Transverse colon (tissue), 4 donors: ENCODE results near the gene FSTL5. TPM values are rescaled to one million over a fixed set of nuclear protein-coding genes. Genes with fewer than 3 reads are reported as not detected.

ENCODE experiments used
- DNase-seq: peaks from one replicate; pipeline ENCODE4 v3.0.0-alpha.2; 2019
- H3K27ac ChIP-seq, 4 donors: fragments of 200-600 bp; sonication (generic); 2 replicates each; pipeline ENCODE4 v1.5.1; 2016 to 2018; ENCODE audit warnings: inconsistent platforms in 4 of 4
- H3K27me3 ChIP-seq: fragments of 200-600 bp; sonication (generic); 2 replicates; pipeline ENCODE4 v1.5.1; 2017; ENCODE audit warnings: inconsistent platforms
- H3K36me3 ChIP-seq, 4 donors: fragments of 200-600 bp; sonication (generic); 2 replicates each; pipeline ENCODE4 v1.5.1; 2017 to 2019; ENCODE audit warnings: inconsistent platforms in 4 of 4
- H3K4me1 ChIP-seq, 4 donors: fragments of 200-600 bp; sonication (generic); 2 replicates each; pipeline ENCODE4 v1.5.1; 2017 to 2020; ENCODE audit warnings: inconsistent platforms in 4 of 4
- H3K4me3 ChIP-seq, 4 donors: fragments of 200-600 bp; sonication (generic); 1 replicate in 1 of 4; 2 replicates in 3 of 4; pipeline versions ENCODE4 v1.5.1 to v1.6.1; 2017 to 2019; ENCODE audit warnings: inconsistent platforms in 4 of 4
- H3K9me3 ChIP-seq, 2 donors: fragments of 200-600 bp; sonication (generic); 2 replicates each; pipeline ENCODE4 v1.5.1; 2017 to 2019; ENCODE audit warnings: inconsistent platforms in 2 of 2
- CTCF ChIP-seq, 5 experiments: fragments of 200-600 bp in 3 of 5; fragments of 450-650 bp in 2 of 5; sonication (generic) in 3 of 5; IDR thresholded peaks; 1 replicate in 2 of 5; 2 replicates in 3 of 5; pipeline ENCODE4 v1.5.1; 2016 to 2017; ENCODE audit warnings: antibody characterized with exemption in 5 of 5, inconsistent platforms in 3 of 5, mild to moderate bottlenecking in 2 of 5, moderate library complexity in 1 of 5
- EP300 ChIP-seq: sonication (generic); formaldehyde crosslinking; IDR thresholded peaks from one replicate; pipeline ENCODE4 v1.6.1; 2017; ENCODE audit warnings: antibody characterized with exemption, low read depth
- POLR2A ChIP-seq: fragments of 450-650 bp; IDR thresholded peaks from one replicate; pipeline ENCODE4 v1.6.1; 2016; ENCODE audit warnings: antibody characterized with exemption, mild to moderate bottlenecking, moderate library complexity
- POLR2AphosphoS5 ChIP-seq, 3 donors: sonication (generic); formaldehyde crosslinking; IDR thresholded peaks; one replicate each; pipeline ENCODE4 v1.6.1; 2016; ENCODE audit warnings: antibody characterized with exemption in 3 of 3
- WGBS, 2 donors: methylation state at CpG; one replicate each; pipeline ENCODE4 v1.1.5; 2018; ENCODE audit warnings: low coverage in 1 of 2; 5-methylcytosine and 5-hydroxymethylcytosine counted together
- in situ Hi-C, 4 donors: fragments of 200-750 bp; cut with MboI; loops; one replicate each; pipeline versions ENCODE4 v1.15.0 to v1.15.1; 2017; ENCODE audit warnings: low sequenced_read_pairs in 3 of 4, low pct_ligation_motif_present in 1 of 4, low pct_unique_long_range_greater_than_20kb in 1 of 4
- intact Hi-C: fragments of 100-400 bp; cut with DNase I; formaldehyde crosslinking; loops from one replicate; pipeline ENCODE4 v1.15.1; 2023; ENCODE audit warnings: low total_unique reads
- total RNA-seq, 4 donors: library from RNA; depleted of rRNA; stranded (reverse); fragments of >200 nt; gene quantifications; one replicate each; pipeline ENCODE4 v1.1.0, GENCODE V29; 2016

FSTL5 gene
- total RNA-seq, 4 donors from 2014 or later = 0.14 to 0.16 TPM; not detected in 2

- Histone ChIP-seq H3K4me3 (no peak overlapping the region), H3K27me3 (no peaks in the 10 kb centered on the region), H3K27ac (no peak overlapping the region), H3K4me1 (no peaks in the 10 kb centered on the region), H3K9me3 (no peaks in the 10 kb centered on the region), H3K36me3 (no peaks in the 10 kb centered on the region)
- intact Hi-C loops (no loop called here), in situ Hi-C loops (no loop called here)
- 57 to 74% methylated on average over 4 to 5 of the region's 5 CpGs for WGBS, 2 donors
- no peak for DNase-seq
- TF ChIP-seq CTCF (IDR thresholded peaks at IDR 0.05) = no peak
- no peak for TF ChIP-seq POLR2A
- no peak for TF ChIP-seq EP300
- no peak for TF ChIP-seq POLR2AphosphoS5 (IDR thresholded peaks at IDR 0.05)
Observed at GRCh38 chr4:161546902-161547301, 616.9 kb downstream of the FSTL5 start.

DNA sequence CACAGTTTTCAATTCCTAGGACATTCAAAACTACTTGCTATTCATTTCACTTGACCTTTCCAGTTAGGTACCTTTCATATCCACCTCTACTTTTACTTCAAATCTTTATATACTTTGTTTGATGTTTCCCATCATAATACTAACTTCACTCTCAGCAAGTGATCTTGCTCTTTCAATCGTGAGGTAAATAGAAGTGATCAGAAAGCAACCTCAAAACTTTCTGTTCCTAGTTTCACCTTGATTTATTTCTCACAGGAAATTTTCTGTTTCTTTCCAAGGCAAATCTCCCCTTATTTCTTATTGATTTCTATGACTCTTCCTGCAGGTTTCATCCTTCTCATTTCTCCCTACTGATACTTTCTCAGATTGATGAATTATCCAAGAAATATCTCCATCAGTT lies 623.5 kb downstream of the FSTL5 start:
- H3K4me3 ChIP-seq = no peak overlapping the region
- H3K4me1 ChIP-seq = no peaks in the 10 kb centered on the region
- no peaks in the 10 kb centered on the region for H3K36me3 ChIP-seq
- WGBS, 2 donors = 64 to 71% methylated on average over 1 of the region's 1 CpG
- TF ChIP-seq CTCF (IDR thresholded peaks at IDR 0.05) (no peak), EP300 (no peak), POLR2A (no peak), POLR2AphosphoS5 (IDR thresholded peaks at IDR 0.05) (no peak)
- no peak for DNase-seq
- in situ Hi-C loops = no loop called here
- H3K27ac ChIP-seq = no peak overlapping the region
- H3K9me3 ChIP-seq = no peaks in the 10 kb centered on the region
- H3K27me3 ChIP-seq = no peaks in the 10 kb centered on the region
- intact Hi-C loops = no loop called here

- H3K9me3 ChIP-seq = no peaks in the 10 kb centered on the region
- in situ Hi-C loops = no loop called here
- no peaks in the 10 kb centered on the region for H3K4me1 ChIP-seq
- H3K27me3 ChIP-seq = no peaks in the 10 kb centered on the region
- no peak overlapping the region for H3K4me3 ChIP-seq
- intact Hi-C loops = no loop called here
- 78 to 88% methylated on average over 2 to 4 of the region's 4 CpGs for WGBS, 2 donors
- H3K27ac ChIP-seq = no peak overlapping the region
- DNase-seq = no peak
- TF ChIP-seq POLR2A (no peak), CTCF (IDR thresholded peaks at IDR 0.05) (no peak), POLR2AphosphoS5 (IDR thresholded peaks at IDR 0.05) (no peak), EP300 (no peak)
- H3K36me3 ChIP-seq = no peaks in the 10 kb centered on the region
Observed at GRCh38 chr4:161538941-161539340, 624.9 kb downstream of the FSTL5 start.

- H3K27me3 ChIP-seq = no peaks in the 10 kb centered on the region
- in situ Hi-C loops (no loop called here), intact Hi-C loops (no loop called here)
- H3K9me3 ChIP-seq = no peaks in the 10 kb centered on the region
- no peak for TF ChIP-seq EP300
- no peak for TF ChIP-seq CTCF (IDR thresholded peaks at IDR 0.05)
- no peak for TF ChIP-seq POLR2A
- TF ChIP-seq POLR2AphosphoS5 (IDR thresholded peaks at IDR 0.05) = no peak
- H3K27ac ChIP-seq = no peak overlapping the region
- H3K4me3 ChIP-seq = no peak overlapping the region
- DNase-seq = no peak
- H3K4me1 ChIP-seq = no peaks in the 10 kb centered on the region
- H3K36me3 ChIP-seq = no peaks in the 10 kb centered on the region
- WGBS, 2 donors = 21 to 27% methylated on average over 1 of the region's 1 CpG
Observed at GRCh38 chr4:161530710-161531109, 633.1 kb downstream of the FSTL5 start.
